ENCODE data around the gene TRPC4.

GRCh38 chr13:37627428-37627827, 242.1 kb downstream of the TRPC4 start:
- TF ChIP-seq CTCF (IDR thresholded peaks at IDR 0.05 in 8 of 11, conservative IDR thresholded peaks at IDR 0.05 in 3 of 11) (no peak), POLR2A (IDR thresholded peaks at IDR 0.05) (no peak), POLR2AphosphoS5 (IDR thresholded peaks at IDR 0.05) (no peak)

Data from spleen (tissue), 7 donors.